GM19463 (cell line): ENCODE measurements around the gene BACH2.

ENCODE experiments used
- ATAC-seq: cut with Tn5 transposase; IDR thresholded peaks from one replicate; pipeline ENCODE4 v1.9.1; 2021; ENCODE audit warnings: mild to moderate bottlenecking, moderate library complexity; ENCODE audit not compliant: unreplicated experiment

The BACH2 gene

GRCh38 chr6:90241229-90241880 is 55.3 kb downstream of the BACH2 start:
- no peak for ATAC-seq

GRCh38 chr6:90238496-90239266 is 58.0 kb downstream of the BACH2 start:
- ATAC-seq: no peak

GRCh38 chr6:90237350-90237990 is 59.2 kb downstream of the BACH2 start:
- ATAC-seq: no peak

GRCh38 chr6:90233994-90234393 is 62.6 kb downstream of the BACH2 start:
- no peak for ATAC-seq

- ATAC-seq: no peak
Observed at GRCh38 chr6:90233213-90233612, 63.4 kb downstream of the BACH2 start.

- ATAC-seq: no peak
Observed at GRCh38 chr6:90231798-90232197, 64.8 kb downstream of the BACH2 start.

GRCh38 chr6:90231308-90231707 is 65.3 kb downstream of the BACH2 start:
- no peak for ATAC-seq

- no peak for ATAC-seq
Observed at GRCh38 chr6:90230548-90231215, 66.0 kb downstream of the BACH2 start.

GRCh38 chr6:90229331-90230010 is 67.2 kb downstream of the BACH2 start:
- no peak for ATAC-seq

- ATAC-seq: no peak
Observed at GRCh38 chr6:90227673-90228072, 69.0 kb downstream of the BACH2 start.

- ATAC-seq: no peak
Observed at GRCh38 chr6:90227213-90227612, 69.4 kb downstream of the BACH2 start.

GRCh38 chr6:90226257-90226656 is 70.4 kb downstream of the BACH2 start:
- ATAC-seq: no peak

GRCh38 chr6:90224196-90224595 is 72.4 kb downstream of the BACH2 start:
- no peak for ATAC-seq

GRCh38 chr6:90222724-90223198 is 73.9 kb downstream of the BACH2 start:
- no peak for ATAC-seq

- ATAC-seq: no peak
Observed at GRCh38 chr6:90222008-90222407, 74.6 kb downstream of the BACH2 start.

GRCh38 chr6:90221403-90221802 is 75.2 kb downstream of the BACH2 start:
- ATAC-seq: no peak

GRCh38 chr6:90220273-90220672 is 76.4 kb downstream of the BACH2 start:
- ATAC-seq: no peak

- no peak for ATAC-seq
Observed at GRCh38 chr6:90219209-90219985, 77.2 kb downstream of the BACH2 start.

GRCh38 chr6:90218959-90219208 is 77.8 kb downstream of the BACH2 start:
- no peak for ATAC-seq

GRCh38 chr6:90217506-90218127 is 79.0 kb downstream of the BACH2 start:
- no peak for ATAC-seq
